Activated CD4-positive, alpha-beta T cell treated with anti-CD3 and anti-CD28 coated beads for 24 hours (primary cell): ENCODE measurements around the gene NBPF11.
"Not testable (repeated sequence)": the region's sequence is repeated elsewhere in the genome, so short reads cannot be mapped to it uniquely, and the experiment has no call there.

Experiments
- DNase-seq, 2 donors: peaks; one replicate each; pipeline ENCODE4 v3.0.0-alpha.2; 2020; ENCODE audit warnings: low read depth in 2 of 2

The NBPF11 gene

GRCh38 chr1:148151911-148152656, at the start of gene NBPF11:
TSS of gene NBPF11 (minus strand) at chr1:148152281. CDS start at chr1:148127003, 25,278 bp downstream.
- DNase-seq = peak; percentile 71 to 75

GRCh38 chr1:148197396-148197795, 45.3 kb upstream of the NBPF11 start:
- DNase-seq = not testable (repeated sequence)

GRCh38 chr1:148196949-148197348, 44.9 kb upstream of the NBPF11 start:
- not testable (repeated sequence) for DNase-seq

GRCh38 chr1:148195115-148195514, 43.0 kb upstream of the NBPF11 start:
- not testable (repeated sequence) for DNase-seq

GRCh38 chr1:148188768-148189167, 36.7 kb upstream of the NBPF11 start:
- DNase-seq = not testable (repeated sequence)

GRCh38 chr1:148178682-148179081, 26.6 kb upstream of the NBPF11 start:
- not testable (repeated sequence) for DNase-seq

- DNase-seq = not testable (repeated sequence)
Observed at GRCh38 chr1:148175414-148175813, 23.3 kb upstream of the NBPF11 start.

- not testable (repeated sequence) for DNase-seq
Observed at GRCh38 chr1:148171995-148172394, 19.9 kb upstream of the NBPF11 start.

GRCh38 chr1:148166558-148167492, 14.7 kb upstream of the NBPF11 start:
- DNase-seq = no peak

- DNase-seq = no peak
Observed at GRCh38 chr1:148162363-148162762, 10.3 kb upstream of the NBPF11 start.

GRCh38 chr1:148161053-148161901, 9.2 kb upstream of the NBPF11 start:
- DNase-seq = no peak

GRCh38 chr1:148160343-148161052, 8.4 kb upstream of the NBPF11 start:
- no peak for DNase-seq

GRCh38 chr1:148160048-148160342, 7.9 kb upstream of the NBPF11 start:
- DNase-seq = no peak

GRCh38 chr1:148158341-148159003, 6.4 kb upstream of the NBPF11 start:
- DNase-seq = no peak

GRCh38 chr1:148157803-148158202, 5.7 kb upstream of the NBPF11 start:
- DNase-seq = not testable (repeated sequence)

GRCh38 chr1:148155494-148156275, 3.6 kb upstream of the NBPF11 start:
- DNase-seq = not testable (repeated sequence)

GRCh38 chr1:148152795-148153194, 714 bp upstream of the NBPF11 start:
- not testable (repeated sequence) for DNase-seq

GRCh38 chr1:148151371-148151819, 686 bp downstream of the NBPF11 start:
- peak in 1 of 2 donors; percentile 1 for DNase-seq

- not testable (repeated sequence) for DNase-seq
Observed at GRCh38 chr1:148150945-148151344, 1.1 kb downstream of the NBPF11 start.

- DNase-seq = not testable (repeated sequence)
Observed at GRCh38 chr1:148150014-148150413, 2.1 kb downstream of the NBPF11 start.
